Measurements from ENCODE around the gene KLC1. TPM values are rescaled to one million over a fixed set of nuclear protein-coding genes. Genes with fewer than 3 reads are reported as not detected.

Gene KLC1
- total RNA-seq, 2 experiments from 2014 or later, result 97.5 to 101 TPM

DNA sequence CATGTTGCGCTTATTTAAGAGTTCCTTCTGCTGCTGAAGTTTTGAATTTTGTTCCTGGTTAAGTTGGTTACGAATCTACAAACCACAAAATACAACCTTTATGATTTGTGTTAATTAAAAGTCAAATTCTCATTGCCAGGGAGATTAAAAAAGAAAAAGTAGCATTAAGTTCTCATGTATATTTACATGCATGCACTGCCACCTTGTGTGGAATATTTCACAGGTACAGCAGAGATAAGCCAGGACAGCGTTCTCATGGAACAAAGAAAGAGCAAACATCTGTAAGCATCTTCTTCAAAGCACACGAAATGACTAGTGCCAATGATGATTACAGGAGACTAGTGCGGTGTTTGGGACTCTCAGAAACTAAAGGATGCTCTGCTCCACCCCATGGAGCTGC, 120.8 kb downstream of the KLC1 start:
- H3K27ac Mint-ChIP-seq, result no peak overlapping the region
- no peak overlapping the region for H3K4me3 Mint-ChIP-seq
- POLR2A ChIA-PET, result no interaction called here

More for the DNA sequence above, 120.8 kb downstream of the KLC1 start:
- no peaks in the 10 kb centered on the region for H3K9me3 Mint-ChIP-seq
- no peak for ATAC-seq
- no peak for DNase-seq
- intact Hi-C loops (cut with micrococcal nuclease), result no loop called here
- peaks cover 3% of the 10 kb centered on the region for H3K36me3 Mint-ChIP-seq (ENCODE audit: low read depth)
- TF ChIP-seq, protein P1, sequence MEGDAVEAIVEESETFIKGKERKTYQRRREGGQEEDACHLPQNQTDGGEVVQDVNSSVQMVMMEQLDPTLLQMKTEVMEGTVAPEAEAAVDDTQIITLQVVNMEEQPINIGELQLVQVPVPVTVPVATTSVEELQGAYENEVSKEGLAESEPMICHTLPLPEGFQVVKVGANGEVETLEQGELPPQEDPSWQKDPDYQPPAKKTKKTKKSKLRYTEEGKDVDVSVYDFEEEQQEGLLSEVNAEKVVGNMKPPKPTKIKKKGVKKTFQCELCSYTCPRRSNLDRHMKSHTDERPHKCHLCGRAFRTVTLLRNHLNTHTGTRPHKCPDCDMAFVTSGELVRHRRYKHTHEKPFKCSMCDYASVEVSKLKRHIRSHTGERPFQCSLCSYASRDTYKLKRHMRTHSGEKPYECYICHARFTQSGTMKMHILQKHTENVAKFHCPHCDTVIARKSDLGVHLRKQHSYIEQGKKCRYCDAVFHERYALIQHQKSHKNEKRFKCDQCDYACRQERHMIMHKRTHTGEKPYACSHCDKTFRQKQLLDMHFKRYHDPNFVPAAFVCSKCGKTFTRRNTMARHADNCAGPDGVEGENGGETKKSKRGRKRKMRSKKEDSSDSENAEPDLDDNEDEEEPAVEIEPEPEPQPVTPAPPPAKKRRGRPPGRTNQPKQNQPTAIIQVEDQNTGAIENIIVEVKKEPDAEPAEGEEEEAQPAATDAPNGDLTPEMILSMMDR (IDR thresholded peaks at IDR 0.05), result no peak
- peaks cover 19% of the 10 kb centered on the region for H3K4me1 Mint-ChIP-seq (ENCODE audit: low read depth)
- CTCF ChIA-PET, result no interaction called here
- H3K27me3 Mint-ChIP-seq, result no peaks in the 10 kb centered on the region

Other genes with a start within 250 kb of the KLC1 start
- 10 to 100 TPM; 68.4 to 69.2 TPM for gene MARK3, start 243.8 kb upstream of the KLC1 start, total RNA-seq
- 1 to 10 TPM; 5.8 to 9.1 TPM for gene CKB, start 106.4 kb upstream of the KLC1 start, total RNA-seq
- gene TRMT61A, start 100.0 kb upstream of the KLC1 start, total RNA-seq, result 1 to 10 TPM; 9.9 TPM
- 10 to 100 TPM; 28.8 to 29.6 TPM for gene BAG5, start 66.6 kb upstream of the KLC1 start, total RNA-seq
- gene COA8, start 66.3 kb upstream of the KLC1 start, total RNA-seq, result 10 to 100 TPM; 40.3 to 45.6 TPM
- gene XRCC3, start 86.2 kb downstream of the KLC1 start, total RNA-seq, result 10 to 100 TPM; 47.3 to 55.2 TPM
- 10 to 100 TPM; 10.4 to 11.6 TPM for gene ZFYVE21, start 86.6 kb downstream of the KLC1 start, total RNA-seq
- 10 to 100 TPM; 11.9 to 14.5 TPM for gene PPP1R13B, start 218.4 kb downstream of the KLC1 start, total RNA-seq